K562 (cell line): Measurements from ENCODE around the gene TMEM150C. TPM values are rescaled to one million over a fixed set of nuclear protein-coding genes. Genes with fewer than 3 reads are reported as not detected.

Source experiments
- ATAC-seq: fragments of 200-7000 bp; cut with Tn5 transposase; 3 replicates; pipeline ENCODE4 v1.9.1; 2020; ENCODE audit warnings: moderate library complexity
- BruUV-seq: library from RNA; stranded (reverse); fragments of 400-500 nt; replicated peaks from 2 replicates; lab custom pipeline; 2021; lab: Mats Ljungman, UMichigan
- CTCF ChIA-PET: fragments of 300-600 bp; formaldehyde crosslinking; extraction: SDS; loops from one replicate; lab custom pipeline; 2021; ENCODE audit warnings: low intra/inter-chr PET ratio; lab: Yijun Ruan, JAX
- POLR2A ChIA-PET: fragments of 300-600, 350-650 bp; sonication (Branson Sonifier 250); formaldehyde crosslinking; extraction: SDS; loops from one replicate; lab custom pipeline; 2021; ENCODE audit warnings: antibody characterized with exemption, inconsistent platforms; lab: Yijun Ruan, JAX
- DNase-seq, 4 experiments: peaks; one replicate each; pipeline versions ENCODE4 v3.0.0 to v3.0.0-alpha.2; 2011 to 2018; ENCODE audit warnings: low spot score in 3 of 4, mixed read lengths in 3 of 4; ENCODE audit errors: extremely low read depth in 1 of 4
- FAIRE-seq: peaks from 2 replicates; lab custom pipeline; 2011; peaks lifted over from hg19 to GRCh38; lab: Jason Lieb, UNC
- H2AFZ ChIP-seq: 2 replicates; pipeline ENCODE4 v1.6.0; 2011; ENCODE audit warnings: low read depth, low read length, control low read depth, inconsistent platforms
- H3K27ac ChIP-seq: fragments of 200-600 bp; 3 replicates; pipeline ENCODE4 v1.8.0; 2011; ENCODE audit warnings: low read depth, mild to moderate bottlenecking, control low read depth, inconsistent platforms, low read length, moderate library complexity, mixed read lengths; ENCODE audit errors: extremely low read depth
- H3K27me3 ChIP-seq, 2 experiments: fragments of 300-600 bp in 1 of 2; 2 replicates in 1 of 2; 3 replicates in 1 of 2; pipeline versions ENCODE4 v1.6.0 to v1.8.0; 2011; ENCODE audit warnings: inconsistent platforms in 2 of 2, low read length in 2 of 2, mild to moderate bottlenecking in 1 of 2, mixed read lengths in 1 of 2, moderate library complexity in 1 of 2; ENCODE audit not compliant: control insufficient read depth in 2 of 2, insufficient read depth in 2 of 2
- H3K36me3 ChIP-seq: fragments of 300-600 bp; 3 replicates; pipeline ENCODE4 v1.8.0; 2011; ENCODE audit warnings: mild to moderate bottlenecking, low read length, inconsistent platforms; ENCODE audit not compliant: control insufficient read depth, insufficient read depth
- H3K4me1 ChIP-seq, 2 experiments: fragments of 200-600 bp in 1 of 2; replicated peaks in 1 of 2; 2 replicates in 1 of 2; 3 replicates in 1 of 2; pipeline versions ENCODE4 v1.5.1 to v1.8.0; 2011; ENCODE audit warnings: inconsistent platforms in 2 of 2, low read length in 2 of 2, mild to moderate bottlenecking in 1 of 2, mixed read lengths in 1 of 2, moderate library complexity in 1 of 2; ENCODE audit not compliant: control insufficient read depth in 2 of 2, insufficient read depth in 2 of 2
- H3K4me2 ChIP-seq: 2 replicates; pipeline ENCODE4 v1.6.1; 2011; ENCODE audit warnings: low read length, control low read depth, inconsistent platforms, mixed read lengths; ENCODE audit not compliant: insufficient read depth
- H3K4me3 ChIP-seq: fragments of 200-600 bp; sonication (generic), shearing (Covaris generic); 2 replicates; pipeline ENCODE4 v1.5.1; 2016; ENCODE audit warnings: control low read depth, inconsistent platforms
- H3K79me2 ChIP-seq: fragments of 200-600 bp; 3 replicates; pipeline ENCODE4 v1.8.0; 2011; ENCODE audit warnings: low read length, inconsistent platforms; ENCODE audit not compliant: control insufficient read depth, insufficient read depth
- H3K9ac ChIP-seq, 2 experiments: 2 replicates each; pipeline versions ENCODE4 v1.6.0 to v1.6.1; 2011; ENCODE audit warnings: low read depth in 2 of 2, low read length in 2 of 2, control low read depth in 1 of 2, inconsistent platforms in 1 of 2, mild to moderate bottlenecking in 1 of 2, mixed read lengths in 1 of 2; ENCODE audit not compliant: insufficient read depth in 1 of 2
- H3K9me1 ChIP-seq: one replicate; pipeline ENCODE4 v1.6.0; 2011; ENCODE audit warnings: inconsistent platforms, mild to moderate bottlenecking, low read length, moderate library complexity; ENCODE audit not compliant: control insufficient read depth, insufficient read depth
- H3K9me3 ChIP-seq: replicated peaks from 2 replicates; pipeline ENCODE4 v1.5.1; 2011; ENCODE audit warnings: low read depth, low read length, inconsistent platforms; ENCODE audit not compliant: control insufficient read depth, insufficient read depth
- H4K20me1 ChIP-seq: replicated peaks from 2 replicates; pipeline ENCODE4 v1.6.1; 2011; ENCODE audit warnings: low read length, inconsistent platforms, mixed read lengths; ENCODE audit not compliant: control insufficient read depth, insufficient read depth
- BDP1 ChIP-seq: IDR thresholded peaks from 3 replicates; pipeline ENCODE4 v1.6.1; 2011; ENCODE audit not compliant: insufficient read length, insufficient read depth
- BRCA1 ChIP-seq, 2 experiments: fragments of 450-650 bp in 1 of 2; sonication (generic) in 1 of 2; formaldehyde crosslinking in 1 of 2; IDR thresholded peaks; 2 replicates each; pipeline versions ENCODE4 v1.5.0 to v1.6.1; 2017 to 2020; ENCODE audit warnings: mild to moderate bottlenecking in 1 of 2, missing genetic modification reagents in 1 of 2
- DDX20 ChIP-seq: fragments of 450-650 bp; IDR thresholded peaks from 2 replicates; pipeline ENCODE4 v1.6.1; 2016; ENCODE audit warnings: missing genetic modification characterization, low read depth, mild to moderate bottlenecking, missing compliant biosample characterization, moderate library complexity
- DPF2 ChIP-seq: fragments of 450-650 bp; IDR thresholded peaks from 2 replicates; pipeline ENCODE4 v1.6.1; 2016
- HEY1 ChIP-seq: fragments of 250-450 bp; sonication (Bioruptor Pico); IDR thresholded peaks from 2 replicates; pipeline ENCODE4 v1.5.0; 2020; ENCODE audit warnings: mild to moderate bottlenecking, moderate library complexity, borderline replicate concordance
- HSF4 ChIP-seq: fragments of 250-450 bp; sonication (Bioruptor Pico); IDR thresholded peaks from 2 replicates; pipeline ENCODE4 v2.1.2; 2022; ENCODE audit warnings: mild to moderate bottlenecking, moderate library complexity, borderline replicate concordance
- IFI16 ChIP-seq: fragments of 250-450 bp; sonication (Bioruptor Pico); IDR thresholded peaks from 2 replicates; pipeline ENCODE4 v2.1.2; 2022; ENCODE audit warnings: mild to moderate bottlenecking, inconsistent platforms
- LCOR ChIP-seq: sonication (generic); formaldehyde crosslinking; IDR thresholded peaks from 2 replicates; pipeline ENCODE4 v1.8.0; 2022; ENCODE audit warnings: mild to moderate bottlenecking, missing genetic modification reagents
- NCOR1 ChIP-seq: fragments of 450-650 bp; IDR thresholded peaks from 2 replicates; pipeline ENCODE4 v1.6.1; 2016; ENCODE audit warnings: mild to moderate bottlenecking, moderate library complexity
- NR4A1 ChIP-seq, 2 experiments: fragments of 250-450 bp in 1 of 2; fragments of 450-650 bp in 1 of 2; sonication (Bioruptor Pico) in 1 of 2; IDR thresholded peaks; 2 replicates each; pipeline versions ENCODE4 v1.4.0 to v1.6.1; 2016 to 2020; ENCODE audit warnings: mild to moderate bottlenecking in 2 of 2, missing compliant biosample characterization in 1 of 2, missing genetic modification characterization in 1 of 2, moderate library complexity in 1 of 2
- TRIM24 ChIP-seq, 2 experiments: fragments of 450-650 bp; IDR thresholded peaks; 2 replicates each; pipeline ENCODE4 v1.6.1; 2016
- ZNF3 ChIP-seq: fragments of 250-450 bp; sonication (Bioruptor Pico); IDR thresholded peaks from 2 replicates; pipeline ENCODE4 v1.5.0; 2021; ENCODE audit warnings: mild to moderate bottlenecking, moderate library complexity
- ZNF79 ChIP-seq: fragments of 250-450 bp; sonication (Bioruptor Pico); IDR thresholded peaks from 2 replicates; pipeline ENCODE4 v1.4.0; 2020; ENCODE audit warnings: low read depth, mild to moderate bottlenecking, moderate library complexity
- WGBS: fragments of 100-300 bp; shearing (Covaris generic); methylation state at CpG from one replicate; pipeline ENCODE4 v1.1.6; 2016; ENCODE audit warnings: low coverage, mixed read lengths; ENCODE audit not compliant: insufficient coverage; ENCODE audit errors: missing lambda C conversion rate; 5-methylcytosine and 5-hydroxymethylcytosine counted together
- in situ Hi-C: fragments of 300-500 bp; cut with MboI; formaldehyde crosslinking; loops from 4 replicates; pipeline ENCODE4 v1.15.0; 2018; ENCODE audit warnings: inconsistent platforms, mixed read lengths
- intact Hi-C: fragments of 100-400 bp; cut with micrococcal nuclease; formaldehyde crosslinking; loops from 2 replicates; pipeline ENCODE4 v1.14.2; 2022
- polyA plus RNA-seq, 8 experiments: library from polyadenylated mRNA; depleted of rRNA in 4 of 8; stranded (reverse) in 5 of 8; unstranded in 3 of 8; fragments of >200 nt; fragmentation: Nextera tagmentation in 2 of 8; fragmentation: Illumina TruSeq in 1 of 8; extraction: Ambion mirVana in 2 of 8; extraction: Trizol in 1 of 8; gene quantifications; 2 replicates each; pipeline versions ENCODE4 v1.2.1 to v1.2.3, GENCODE V29; 2011 to 2014; ENCODE audit warnings: inconsistent platforms in 1 of 8, missing spikeins in 1 of 8
- total RNA-seq, 7 experiments: library from RNA; depleted of rRNA in 6 of 7; stranded (reverse); fragments of >200 nt in 6 of 7; fragmentation: Illumina TruSeq in 2 of 7; extraction: Trizol in 2 of 7; gene quantifications; 2 replicates each; pipeline versions ENCODE4 v1.2.1 to v1.2.3, GENCODE V29; 2011 to 2021; ENCODE audit warnings: low replicate concordance in 1 of 7

The TMEM150C gene
- total and polyA plus RNA-seq, 9 of the 15 experiments (the other 6 are each of a cell fraction or from before 2014, with no cell fraction given) = 0.07 TPM; not detected in 8

DNA sequence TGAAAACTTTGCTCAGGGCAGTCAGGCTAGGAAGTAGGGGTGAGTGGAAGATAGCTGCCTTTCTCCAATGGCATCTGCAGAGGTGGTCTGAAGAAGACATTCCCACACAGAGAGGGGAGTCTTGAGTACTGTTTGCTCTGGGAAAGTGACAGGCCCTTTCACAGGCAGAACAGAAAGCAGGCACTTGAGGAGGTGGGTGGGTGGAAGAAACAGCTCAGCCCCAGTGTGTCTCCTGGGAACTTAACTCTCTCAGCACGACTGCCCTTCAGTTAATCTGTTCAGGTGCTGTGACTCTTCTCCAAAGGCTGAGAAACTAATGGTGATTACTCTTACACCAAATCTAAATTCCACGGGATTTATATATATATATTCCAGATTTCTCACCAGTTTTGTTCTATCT lies 103.1 kb downstream of the TMEM150C start:
- Histone ChIP-seq H3K36me3 (peaks cover 84% of the 10 kb centered on the region), H3K4me3 (no peak overlapping the region), H3K27ac (no peak overlapping the region), H3K27me3 (no peaks in the 10 kb centered on the region), H3K9ac (no peak overlapping the region), H3K4me1 (no peaks in the 10 kb centered on the region), H3K79me2 (no peaks in the 10 kb centered on the region), H4K20me1 (no peaks in the 10 kb centered on the region), H3K9me1 (no peaks in the 10 kb centered on the region), H3K4me2 (no peak overlapping the region), H3K9me3 (no peaks in the 10 kb centered on the region)
- in situ Hi-C loops (no loop called here), intact Hi-C loops (no loop called here)
- ChIA-PET CTCF (no interaction called here), POLR2A (no interaction called here)
- no TSS peak for BruUV-seq
- ATAC-seq (no peak), DNase-seq (no peak), FAIRE-seq (no peak)
- WGBS = 82% methylated on average over 2 of the region's 2 CpGs
- TF ChIP-seq DDX20 (tag) (no peak), BDP1 (no peak), ZNF79 (CRISPR knock-in tag) (no peak), DPF2 (no peak), NR4A1 (CRISPR knock-in tag; IDR thresholded peaks at IDR 0.05) (no peak), NR4A1 (tag; IDR thresholded peaks at IDR 0.05) (no peak), LCOR (CRISPR knock-in tag) (no peak), ZNF3 (CRISPR knock-in tag) (no peak), BRCA1 (IDR thresholded peaks at IDR 0.05) (no peak), BRCA1 (CRISPR knock-in tag; IDR thresholded peaks at IDR 0.05) (no peak), IFI16 (no peak), NCOR1 (no peak), HSF4 (CRISPR knock-in tag) (no peak), TRIM24 (IDR thresholded peaks at IDR 0.05) (no peak), HEY1 (CRISPR knock-in tag) (no peak)
- TF ChIP-seq, all 486 proteins: peak for 0
- H2AFZ ChIP-seq = no peak overlapping the region
